Measurements from ENCODE around the gene RENBP.

The RENBP gene

DNA sequence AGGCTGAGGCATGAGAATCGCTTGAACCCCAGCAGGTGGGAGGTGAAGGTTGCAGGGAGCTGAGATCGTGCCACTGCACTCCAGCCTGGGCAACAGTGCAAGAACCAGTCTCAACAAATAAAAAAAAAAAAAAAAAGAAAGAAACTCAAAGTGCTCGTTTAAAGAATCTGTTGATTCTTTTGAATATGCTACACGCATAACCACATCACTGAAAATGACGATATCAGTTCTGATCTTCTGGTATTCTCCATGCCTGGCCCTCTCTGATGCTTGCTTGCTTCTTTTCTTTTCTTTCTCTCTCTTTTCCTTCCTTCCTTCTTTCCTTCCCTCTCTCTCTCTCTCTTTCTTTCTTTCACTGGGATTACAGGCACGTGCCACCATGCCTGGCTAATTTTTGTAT lies 32.6 kb downstream of the RENBP start:
- no peak for DNase-seq

DNA sequence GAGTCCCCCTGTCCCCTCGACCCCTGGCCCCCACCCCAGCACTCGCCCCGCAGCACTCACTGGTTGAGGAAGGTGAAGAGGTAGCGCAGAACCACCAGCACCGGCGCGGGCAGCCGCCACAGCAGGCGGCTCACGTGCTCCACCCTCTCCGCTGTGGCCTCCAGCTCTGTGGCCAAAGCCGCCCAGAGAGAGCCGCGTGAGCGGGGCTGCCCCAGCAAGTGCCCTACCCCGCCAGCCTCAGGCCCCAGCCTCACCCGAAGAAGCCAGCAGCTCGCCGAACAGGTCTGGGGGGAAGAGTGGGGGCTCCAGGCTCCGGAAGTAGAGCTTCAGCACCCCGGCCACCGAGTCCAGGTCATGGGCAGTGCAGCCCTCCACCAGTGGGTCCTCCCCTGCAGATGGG lies 34.0 kb downstream of the RENBP start:
- DNase-seq, result no peak

DNA sequence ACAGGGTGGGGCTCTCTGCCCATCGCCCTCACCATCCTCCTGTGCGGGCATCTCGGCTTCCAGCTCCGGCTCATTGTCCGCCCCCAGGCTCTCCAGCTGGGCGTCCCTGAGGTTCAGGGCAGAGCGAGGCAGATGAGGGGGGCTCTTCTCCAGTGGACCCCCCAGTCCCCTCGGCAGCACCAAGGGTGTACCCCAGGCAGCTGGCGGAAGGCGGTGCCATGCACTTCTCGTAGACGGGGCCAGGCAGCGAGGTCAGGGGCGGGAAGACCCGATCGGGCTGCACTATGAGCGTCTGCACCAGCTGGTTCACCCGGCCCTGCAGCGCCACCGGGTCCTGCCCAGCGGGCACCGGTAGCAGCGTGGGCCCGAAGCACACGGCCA lies 34.5 kb downstream of the RENBP start:
- no peak for DNase-seq

DNA sequence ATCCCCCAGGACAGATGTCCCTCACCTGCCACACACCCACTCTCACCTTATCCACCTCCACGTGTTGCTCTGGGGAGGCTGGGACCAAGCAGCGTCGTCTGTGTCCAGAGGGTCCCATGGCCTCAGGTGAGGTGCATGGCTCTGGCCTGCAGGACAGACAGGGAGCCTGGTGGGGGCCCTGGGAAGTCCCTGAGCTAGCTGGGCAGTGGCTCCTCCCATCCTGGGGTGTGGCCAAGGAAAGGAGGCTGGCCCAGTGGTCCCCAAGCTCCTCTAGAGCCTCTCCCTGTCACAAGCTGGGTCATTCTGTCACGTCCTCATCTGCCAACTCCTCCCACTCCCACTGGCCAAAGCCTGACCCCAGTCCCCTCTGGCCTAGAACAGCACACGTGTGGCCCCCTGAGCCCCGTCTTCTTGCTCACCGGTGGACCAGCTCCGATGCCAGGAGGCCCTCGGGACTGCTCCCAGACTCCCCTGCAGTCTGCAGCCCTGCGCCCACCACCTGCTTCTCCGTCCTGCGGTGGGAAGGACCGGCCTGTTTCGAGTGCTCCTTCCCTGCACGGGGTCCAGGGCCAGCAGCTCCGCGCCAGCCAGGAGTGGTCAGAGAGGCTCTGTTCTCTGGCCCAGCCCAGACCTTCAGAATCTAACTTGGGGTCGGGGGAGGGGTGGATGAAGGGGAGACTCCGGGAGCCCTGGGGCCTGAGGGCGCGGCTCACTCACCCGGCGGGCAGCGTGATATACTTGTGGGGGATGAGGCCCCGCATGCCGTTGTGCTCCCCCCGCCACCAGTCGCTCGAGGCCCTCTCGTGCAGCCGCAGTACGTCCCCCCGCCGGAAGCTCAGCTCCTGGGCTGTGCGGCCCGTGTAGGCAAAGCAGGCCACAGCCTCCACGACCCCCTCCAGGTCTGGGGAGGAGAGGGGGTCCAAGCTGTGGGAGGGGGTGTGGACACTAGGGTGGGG lies 35.1 kb downstream of the RENBP start:
- DNase-seq, result peak; percentile 19 to 48

DNA sequence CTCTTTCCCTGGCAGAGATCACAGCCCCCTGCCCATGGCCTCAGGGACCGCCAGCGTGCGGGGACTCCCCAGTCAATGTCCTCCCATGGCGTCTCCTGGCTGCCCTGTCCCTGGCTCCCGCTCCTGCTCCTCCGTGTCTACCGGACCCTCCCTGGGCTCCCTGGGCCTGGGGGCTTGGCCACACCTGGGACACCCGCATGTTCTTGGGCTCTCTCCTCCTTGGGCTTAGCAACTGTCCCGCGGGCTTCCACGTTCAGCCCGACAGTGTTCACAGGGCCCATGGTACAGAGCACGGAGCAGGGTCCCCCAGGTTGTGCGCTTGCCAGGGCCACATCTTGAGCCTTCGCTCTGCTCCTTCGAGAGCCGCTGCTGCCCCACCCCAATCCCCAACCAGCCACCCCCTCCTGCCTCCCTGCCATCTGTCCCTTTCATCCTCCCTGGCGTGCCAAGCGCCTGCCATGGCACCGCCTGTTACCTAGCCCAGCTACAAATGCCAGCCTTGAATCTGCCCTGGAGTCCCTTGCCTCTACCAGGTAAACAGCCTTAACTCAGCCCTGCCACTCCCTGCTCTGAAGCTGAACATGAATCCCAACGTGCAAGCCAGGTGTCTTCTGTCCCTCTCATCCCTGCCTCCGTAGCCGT lies 36.1 kb downstream of the RENBP start:
- no peak for DNase-seq

DNA sequence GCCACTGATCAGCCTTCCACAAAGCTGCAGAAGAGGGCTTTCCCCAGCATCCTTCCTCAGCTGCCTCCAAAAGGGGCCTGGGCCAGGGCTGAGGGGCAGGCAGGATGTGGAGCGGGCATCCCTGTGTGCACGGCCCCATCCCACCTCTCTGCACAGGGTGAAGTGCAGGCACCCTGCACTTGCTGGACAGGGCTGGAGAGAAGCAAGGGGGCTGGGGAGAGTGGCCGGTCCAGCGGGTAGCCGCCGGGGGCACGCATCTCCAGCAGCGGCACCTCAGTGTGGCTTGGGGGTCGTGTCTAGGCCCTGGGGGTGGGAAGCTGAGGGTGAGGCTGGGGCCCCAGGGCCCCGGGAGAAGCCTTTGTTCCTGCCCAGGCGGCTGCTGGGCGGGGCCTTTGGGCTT lies 37.0 kb downstream of the RENBP start:
- DNase-seq, result no peak

DNA sequence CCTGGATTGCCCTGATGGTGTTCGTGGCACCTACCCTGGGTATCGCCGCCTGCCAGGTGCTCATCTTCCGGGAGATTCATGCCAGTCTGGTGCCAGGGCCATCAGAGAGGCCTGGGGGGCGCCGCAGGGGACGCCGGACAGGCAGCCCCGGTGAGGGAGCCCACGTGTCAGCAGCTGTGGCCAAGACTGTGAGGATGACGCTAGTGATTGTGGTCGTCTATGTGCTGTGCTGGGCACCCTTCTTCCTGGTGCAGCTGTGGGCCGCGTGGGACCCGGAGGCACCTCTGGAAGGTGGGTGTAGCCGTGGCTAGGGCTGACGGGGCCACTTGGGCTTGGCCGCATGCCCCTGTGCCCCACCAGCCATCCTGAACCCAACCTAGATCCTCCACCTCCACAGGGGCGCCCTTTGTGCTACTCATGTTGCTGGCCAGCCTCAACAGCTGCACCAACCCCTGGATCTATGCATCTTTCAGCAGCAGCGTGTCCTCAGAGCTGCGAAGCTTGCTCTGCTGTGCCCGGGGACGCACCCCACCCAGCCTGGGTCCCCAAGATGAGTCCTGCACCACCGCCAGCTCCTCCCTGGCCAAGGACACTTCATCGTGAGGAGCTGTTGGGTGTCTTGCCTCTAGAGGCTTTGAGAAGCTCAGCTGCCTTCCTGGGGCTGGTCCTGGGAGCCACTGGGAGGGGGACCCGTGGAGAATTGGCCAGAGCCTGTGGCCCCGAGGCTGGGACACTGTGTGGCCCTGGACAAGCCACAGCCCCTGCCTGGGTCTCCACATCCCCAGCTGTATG lies 38.1 kb downstream of the RENBP start:
- no peak for DNase-seq

DNA sequence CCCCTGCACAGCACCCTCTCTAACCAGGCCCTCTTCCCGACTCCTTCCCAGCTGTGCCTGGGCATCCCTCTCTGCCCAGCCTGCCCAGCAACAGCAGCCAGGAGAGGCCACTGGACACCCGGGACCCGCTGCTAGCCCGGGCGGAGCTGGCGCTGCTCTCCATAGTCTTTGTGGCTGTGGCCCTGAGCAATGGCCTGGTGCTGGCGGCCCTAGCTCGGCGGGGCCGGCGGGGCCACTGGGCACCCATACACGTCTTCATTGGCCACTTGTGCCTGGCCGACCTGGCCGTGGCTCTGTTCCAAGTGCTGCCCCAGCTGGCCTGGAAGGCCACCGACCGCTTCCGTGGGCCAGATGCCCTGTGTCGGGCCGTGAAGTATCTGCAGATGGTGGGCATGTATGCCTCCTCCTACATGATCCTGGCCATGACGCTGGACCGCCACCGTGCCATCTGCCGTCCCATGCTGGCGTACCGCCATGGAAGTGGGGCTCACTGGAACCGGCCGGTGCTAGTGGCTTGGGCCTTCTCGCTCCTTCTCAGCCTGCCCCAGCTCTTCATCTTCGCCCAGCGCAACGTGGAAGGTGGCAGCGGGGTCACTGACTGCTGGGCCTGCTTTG lies 38.9 kb downstream of the RENBP start:
- DNase-seq, result no peak

DNA sequence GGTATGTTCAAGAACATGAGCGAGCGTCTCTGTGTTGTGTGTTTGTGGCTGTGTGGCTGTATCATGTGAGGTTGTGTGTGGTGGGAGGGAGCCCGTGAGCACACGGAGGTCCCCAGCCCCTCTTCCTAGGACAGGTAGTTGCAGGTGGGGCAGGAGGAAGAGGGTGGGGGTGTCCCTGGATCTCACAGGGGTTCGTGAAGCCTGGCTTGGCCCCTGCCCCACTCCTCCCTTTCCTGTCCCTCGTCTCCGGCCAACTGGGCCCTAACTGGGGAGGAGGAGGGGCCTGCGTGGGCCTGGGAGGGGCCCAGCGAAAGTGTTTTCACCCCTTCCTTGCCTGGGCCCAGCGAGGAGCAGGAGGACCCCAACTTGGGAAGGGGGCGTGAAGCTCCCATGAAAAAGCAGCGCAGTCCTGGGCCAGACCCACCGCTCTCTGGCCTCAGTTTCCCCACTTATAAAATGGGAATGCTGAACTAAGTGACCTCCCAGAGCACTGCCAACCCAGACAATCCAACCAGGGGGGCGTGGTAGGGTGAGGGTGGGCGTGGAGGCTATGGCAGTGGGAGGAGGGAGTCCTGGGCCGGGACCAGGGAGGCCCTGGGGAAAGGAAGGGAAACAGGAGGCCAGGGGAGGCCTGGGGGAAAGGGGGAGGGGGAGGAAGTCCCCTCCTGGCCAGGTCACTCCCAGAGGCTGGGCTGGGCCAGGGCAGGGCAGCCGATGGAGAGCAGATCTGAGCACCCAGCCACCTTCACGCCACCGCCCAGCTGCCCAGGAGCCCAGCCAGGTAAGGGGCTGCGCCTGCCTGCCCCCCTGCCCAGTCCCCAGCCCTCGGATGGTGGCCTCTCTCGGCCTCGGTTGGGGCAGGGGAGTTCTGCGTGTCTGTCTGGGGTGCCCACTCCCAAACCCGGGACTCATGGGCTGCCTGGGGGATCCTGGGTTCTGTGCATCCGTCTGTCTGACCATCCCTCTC lies 40.2 kb downstream of the RENBP start, which contains the start of gene AVPR2:
Gene AVPR2, plus strand, starts transcription at position 683 of the 967 bp plus-strand sequence. CDS start 473 bp downstream, outside the sequence.
- no peak for DNase-seq

DNA sequence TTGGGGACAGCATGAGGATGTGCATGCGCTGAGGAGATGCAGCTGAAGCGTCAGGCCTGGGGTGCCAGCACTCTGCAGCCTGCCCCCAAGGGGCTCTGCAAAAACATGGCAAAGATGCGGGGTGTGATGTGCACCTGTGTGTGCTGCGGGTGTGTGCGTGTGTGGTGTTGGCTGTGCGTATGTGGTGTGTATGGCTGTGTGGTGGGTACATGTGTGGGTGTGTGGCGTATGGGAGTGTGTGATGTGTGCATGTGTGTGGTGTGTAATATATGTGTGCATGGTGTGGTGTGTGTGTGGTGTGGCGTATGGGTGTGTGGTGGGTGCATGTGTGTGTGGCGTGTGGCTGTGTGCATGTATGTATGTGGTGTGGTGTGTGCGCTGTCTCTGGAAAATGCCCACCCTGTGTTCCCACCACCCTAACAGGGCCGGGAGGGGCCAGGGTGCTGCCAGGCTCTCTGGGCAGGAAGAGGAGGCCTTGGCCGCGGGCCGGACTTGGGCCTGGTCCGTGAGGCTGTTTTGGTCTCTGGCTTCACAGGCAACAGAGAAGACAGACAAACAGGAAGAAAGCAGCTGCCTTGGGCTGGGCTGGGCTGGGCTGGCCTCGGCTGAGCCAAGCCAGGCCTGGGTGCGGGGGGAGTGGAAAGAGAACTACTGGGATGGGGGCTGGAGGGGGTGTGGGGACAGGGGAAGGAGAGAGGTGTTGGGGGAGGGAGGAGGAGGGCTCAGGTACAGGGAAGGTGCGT lies 41.0 kb downstream of the RENBP start:
- DNase-seq, result no peak

DNA sequence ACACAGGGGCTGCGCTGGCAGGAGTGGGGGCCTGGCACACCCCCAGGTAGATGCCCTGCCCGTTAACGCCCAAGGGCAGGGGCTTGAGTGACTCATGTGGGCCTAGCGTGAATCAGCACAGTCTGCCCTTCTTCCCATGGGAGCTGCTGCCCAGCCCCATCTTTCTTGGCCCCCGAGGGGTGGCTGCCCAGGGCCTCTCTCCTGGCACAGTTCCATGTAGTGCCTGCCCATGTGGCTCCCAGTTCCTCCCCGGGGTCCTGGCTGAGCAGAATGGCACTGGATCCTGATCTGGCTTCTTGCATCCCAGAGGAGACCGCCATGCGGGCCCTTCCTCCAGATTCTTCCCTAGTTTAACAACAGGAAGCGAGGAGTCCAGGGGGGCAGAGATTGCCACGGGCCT lies 42.1 kb downstream of the RENBP start:
- no peak for DNase-seq

DNA sequence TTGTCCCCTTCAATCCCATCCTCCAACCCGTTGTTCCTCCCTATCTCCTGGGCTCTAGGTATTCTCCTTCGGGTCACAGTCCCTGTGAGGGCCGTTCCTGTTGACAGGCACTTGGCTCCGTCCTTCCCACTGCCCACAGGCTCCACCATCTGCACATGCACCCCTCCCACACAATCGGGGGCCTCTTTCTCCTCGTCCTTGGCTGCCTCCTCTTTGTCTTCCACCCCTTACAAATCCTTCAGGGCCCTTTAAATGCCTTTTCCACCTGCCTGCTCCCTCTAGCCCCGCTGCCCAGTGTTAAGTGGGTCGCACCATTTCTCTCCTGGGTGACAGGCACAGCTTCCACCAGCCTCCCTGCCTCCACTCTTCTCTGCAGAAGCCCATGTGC lies 42.7 kb downstream of the RENBP start:
- no peak for DNase-seq

DNA sequence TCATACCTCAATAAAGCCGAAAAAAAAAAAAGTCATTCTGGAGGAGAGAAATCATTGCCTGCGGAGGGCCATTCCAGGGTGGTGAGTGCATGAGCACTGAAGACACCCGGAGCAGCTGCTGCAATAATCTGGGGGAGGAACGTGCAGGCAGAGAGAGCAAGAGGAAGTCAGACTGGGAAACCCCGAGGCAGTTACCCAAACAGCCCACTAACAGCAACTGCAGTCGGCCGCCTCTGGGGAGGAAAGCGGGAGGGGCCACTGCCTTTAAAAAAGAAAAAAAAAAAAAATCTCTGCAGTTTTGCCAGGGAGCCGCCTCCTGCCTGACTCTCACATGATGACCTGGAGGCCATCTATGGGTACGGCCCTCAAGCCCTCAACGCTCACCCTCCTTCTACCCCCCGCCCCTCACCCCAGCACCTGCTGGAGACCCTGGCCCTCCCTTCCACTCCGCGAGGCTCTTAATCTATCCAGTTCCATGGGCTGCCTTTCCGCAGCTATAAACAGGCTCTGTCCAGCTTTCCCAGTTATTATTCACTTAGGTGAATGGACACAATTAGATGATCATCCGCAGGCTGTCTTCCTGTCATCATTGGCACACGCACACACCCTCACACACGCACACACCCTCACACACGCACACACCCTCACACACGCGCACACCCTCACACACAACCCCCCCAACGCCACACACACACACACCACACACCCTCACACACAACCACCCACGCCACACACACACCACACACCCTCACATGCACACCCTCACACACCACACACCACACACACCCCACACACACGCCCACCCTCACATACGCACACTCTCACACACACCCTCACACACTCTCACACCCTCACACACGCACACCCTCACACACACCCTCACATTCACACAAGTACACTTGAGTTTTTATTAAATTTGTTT lies 43.4 kb downstream of the RENBP start:
- DNase-seq, result peak; percentile 51 to 60

DNA sequence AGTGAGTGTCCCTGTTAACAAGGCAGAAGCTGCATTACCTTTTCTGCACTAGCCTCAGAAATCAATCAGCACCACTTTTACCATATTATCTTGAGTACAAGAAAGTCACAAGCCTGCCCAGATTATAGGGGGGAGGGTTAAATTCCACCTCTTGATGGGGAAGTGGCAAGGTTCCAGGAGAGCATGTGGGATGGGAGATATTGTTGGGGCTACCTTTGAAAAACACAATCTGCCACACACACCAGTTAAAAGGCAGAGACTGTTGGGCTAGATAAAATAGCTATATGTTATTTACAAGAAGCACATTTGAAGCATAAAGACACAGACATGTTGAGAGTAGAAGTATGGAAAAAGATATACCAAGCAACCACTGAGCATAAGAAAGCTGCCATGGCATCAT lies 46.5 kb downstream of the RENBP start:
- no peak for DNase-seq

DNA sequence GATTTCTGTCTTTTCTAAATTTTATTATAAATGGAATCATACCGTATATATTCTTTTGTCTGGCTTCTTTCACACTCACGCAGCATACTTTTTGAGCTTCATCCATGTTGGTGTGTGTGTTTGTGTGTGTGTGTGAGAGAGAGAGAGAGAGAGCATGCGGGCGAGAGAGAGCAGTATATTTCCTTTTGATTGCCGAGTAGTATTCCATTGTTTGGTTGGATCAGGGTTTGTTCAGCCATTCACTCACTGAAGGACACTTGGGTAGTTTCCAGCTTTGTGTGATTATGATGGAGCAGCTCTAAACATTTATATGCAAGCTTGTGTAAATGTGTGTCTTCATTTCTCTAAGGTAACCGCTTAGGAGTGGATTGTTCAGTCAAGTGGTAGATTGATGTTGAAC lies 55.3 kb downstream of the RENBP start:
- no peak for DNase-seq

DNA sequence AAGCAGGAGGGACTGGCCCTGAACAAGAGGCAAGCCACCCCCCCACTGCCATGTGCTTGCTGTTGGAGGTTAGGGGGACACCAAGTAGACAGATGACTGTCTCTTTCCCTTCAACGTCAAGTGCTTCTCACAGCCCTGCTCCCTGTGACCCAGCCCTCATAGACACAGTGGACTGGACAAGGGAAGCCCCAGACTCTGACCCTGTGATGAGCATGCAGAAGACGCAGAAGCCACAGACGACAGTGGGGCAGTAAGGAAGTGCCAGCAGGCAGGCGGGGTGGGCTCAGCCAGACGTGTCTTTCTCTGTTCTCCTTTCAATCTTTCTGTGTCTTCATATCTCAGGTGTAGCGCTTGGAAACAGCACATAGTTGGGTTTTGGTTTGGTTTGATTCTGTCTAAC lies 56.1 kb downstream of the RENBP start:
- DNase-seq, result no peak

DNA sequence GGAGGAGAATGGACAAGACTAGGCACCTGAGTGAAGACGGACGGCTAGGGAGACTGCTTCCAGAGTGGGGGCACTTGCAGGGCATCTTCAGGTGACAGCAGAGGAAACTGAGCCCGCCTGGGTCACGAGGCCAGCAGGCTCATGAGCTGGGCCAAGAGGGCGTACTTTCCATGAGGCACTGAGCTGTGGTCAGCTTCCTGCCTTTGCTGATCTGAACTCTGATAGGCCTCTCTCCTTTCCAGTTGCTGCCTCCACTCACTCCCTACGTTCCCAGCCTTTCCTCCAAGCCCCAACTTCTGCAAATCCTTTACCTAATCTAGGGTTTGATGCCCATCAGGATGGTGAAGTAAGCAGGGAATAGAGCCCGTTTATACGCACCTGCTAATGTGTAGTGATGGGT lies 57.1 kb downstream of the RENBP start:
- DNase-seq, result no peak

DNA sequence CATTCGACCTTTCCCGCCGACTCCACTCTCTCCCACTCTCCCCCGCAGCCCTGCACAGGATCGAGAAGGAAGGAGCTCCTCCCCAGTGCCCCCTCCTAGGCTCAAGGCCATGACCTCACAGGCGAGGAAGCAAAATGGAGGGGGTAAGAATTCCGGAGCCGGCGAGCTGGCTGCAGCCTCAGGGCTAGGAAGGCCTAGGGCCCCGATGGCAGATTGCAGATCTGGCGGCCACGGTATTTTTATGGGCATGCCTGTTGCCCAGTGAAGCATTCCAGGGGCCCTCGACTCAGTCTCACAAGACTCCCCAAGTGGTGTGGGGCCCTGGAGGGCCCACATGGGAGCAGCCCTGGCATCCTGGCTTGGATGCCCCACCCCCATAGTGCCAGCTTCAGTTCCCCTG lies 57.5 kb downstream of the RENBP start:
- DNase-seq, result no peak

DNA sequence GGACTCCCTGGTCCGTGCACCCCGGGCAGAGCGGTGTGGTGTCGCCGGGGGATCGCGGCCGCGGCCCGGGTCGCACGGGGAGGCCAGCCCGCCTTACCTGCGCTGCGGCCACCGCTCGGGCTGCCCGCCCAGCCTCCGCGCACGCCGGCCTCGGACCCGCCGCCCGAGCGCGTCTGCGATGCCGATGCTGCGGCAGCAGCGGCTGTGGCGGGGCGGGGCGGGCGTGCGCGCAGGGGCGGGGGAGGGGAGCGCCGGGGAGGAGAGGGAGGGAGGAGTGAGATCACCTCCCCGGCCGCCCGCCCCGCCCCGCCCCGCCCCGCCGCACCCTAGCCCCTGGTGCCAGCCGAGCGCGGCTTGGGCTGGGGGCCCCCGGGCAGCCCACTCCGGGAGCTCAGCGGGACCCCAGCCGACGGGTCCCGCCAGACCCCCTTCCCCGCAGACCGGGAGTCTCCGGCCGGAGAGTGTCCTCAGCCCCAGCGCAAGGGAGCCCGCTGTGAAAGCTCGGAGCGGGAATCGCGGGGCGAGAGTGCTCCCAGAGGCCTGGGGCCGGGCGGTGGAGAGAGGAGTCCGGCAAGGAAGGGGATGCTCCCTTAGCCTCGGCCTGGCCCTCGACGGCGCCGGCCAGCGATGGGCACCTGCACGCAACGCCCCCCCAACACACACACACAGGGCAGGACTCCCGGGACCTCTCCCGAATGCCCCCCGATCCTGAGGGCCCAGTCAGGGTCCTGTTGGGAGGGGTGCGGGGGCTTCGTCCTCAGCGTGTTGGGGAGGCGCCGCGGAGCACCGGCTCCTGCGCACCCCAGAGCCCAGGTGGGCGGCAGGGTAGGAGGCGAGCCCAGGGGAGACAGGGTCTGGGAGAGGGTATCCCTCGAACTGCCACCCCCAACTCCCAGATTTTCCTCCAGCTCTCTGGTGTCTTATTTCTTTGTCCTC lies 58.2 kb downstream of the RENBP start, which contains the start of gene L1CAM:
Gene L1CAM, minus strand, starts transcription at position 206 of the 936 bp plus-strand sequence. CDS start 10,337 bp downstream, outside the sequence.
- DNase-seq, result no peak

Data from SW 1271 (cell line).